HepG2 (cell line): ENCODE results near the gene TFAP2E. TPM values are rescaled to one million over a fixed set of nuclear protein-coding genes. Genes with fewer than 3 reads are reported as not detected.

Source experiments
- BCL6 ChIP-seq: IDR thresholded peaks from 2 replicates; pipeline ENCODE4 v1.6.1; 2016; ENCODE audit warnings: missing genetic modification reagents, missing compliant biosample characterization
- CREM ChIP-seq, 2 experiments: sonication (generic) in 1 of 2; formaldehyde crosslinking in 1 of 2; IDR thresholded peaks; 2 replicates each; pipeline versions ENCODE4 v1.4.0 to v1.6.1; 2016 to 2020; ENCODE audit warnings: antibody characterized with exemption in 1 of 2, mild to moderate bottlenecking in 1 of 2, missing genetic modification reagents in 1 of 2
- ELF3 ChIP-seq: IDR thresholded peaks from 2 replicates; pipeline ENCODE4 v1.6.1; 2016; ENCODE audit warnings: missing genetic modification reagents, missing compliant biosample characterization
- FIP1L1 ChIP-seq: fragments of 200-400 bp; formaldehyde crosslinking; IDR thresholded peaks from 2 replicates; pipeline ENCODE4 v1.6.1; 2018; ENCODE audit warnings: low read depth, mild to moderate bottlenecking, low read length, moderate library complexity, borderline replicate concordance; ENCODE audit not compliant: insufficient read depth
- IRX3 ChIP-seq: sonication (generic); formaldehyde crosslinking; IDR thresholded peaks from 2 replicates; pipeline ENCODE4 v1.8.1; 2023; ENCODE audit warnings: mild to moderate bottlenecking, low read depth, missing genetic modification reagents, borderline replicate concordance
- KAT8 ChIP-seq: IDR thresholded peaks from 2 replicates; pipeline ENCODE4 v1.6.1; 2016; ENCODE audit warnings: missing genetic modification reagents, missing compliant biosample characterization
- MBNL3 ChIP-seq: fragments of 250-450 bp; sonication (Bioruptor Pico); conservative IDR thresholded peaks from 2 replicates; pipeline ENCODE4 v1.8.0; 2022; ENCODE audit warnings: mild to moderate bottlenecking, inconsistent platforms
- NFKB2 ChIP-seq: sonication (generic); formaldehyde crosslinking; IDR thresholded peaks from 2 replicates; pipeline ENCODE4 v1.4.0; 2020; ENCODE audit warnings: missing genetic modification reagents, borderline replicate concordance
- SAP130 ChIP-seq: IDR thresholded peaks from 2 replicates; pipeline ENCODE4 v1.6.1; 2016; ENCODE audit warnings: low read depth
- SP4 ChIP-seq: sonication (generic); formaldehyde crosslinking; IDR thresholded peaks from 2 replicates; pipeline ENCODE4 v1.8.1; 2023; ENCODE audit warnings: mild to moderate bottlenecking, missing genetic modification reagents
- STAT5B ChIP-seq: sonication (generic); formaldehyde crosslinking; IDR thresholded peaks from 2 replicates; pipeline ENCODE4 v1.4.0; 2020; ENCODE audit warnings: missing genetic modification reagents
- TMF1 ChIP-seq: sonication (generic); formaldehyde crosslinking; IDR thresholded peaks from 2 replicates; pipeline ENCODE4 v1.8.1; 2022; ENCODE audit warnings: low read depth, missing genetic modification reagents
- TOPORS ChIP-seq: sonication (generic); formaldehyde crosslinking; IDR thresholded peaks from 2 replicates; pipeline ENCODE4 v1.8.0; 2023; ENCODE audit warnings: mild to moderate bottlenecking, missing genetic modification reagents
- ZNF678 ChIP-seq: sonication (generic); formaldehyde crosslinking; IDR thresholded peaks from 2 replicates; pipeline ENCODE4 v1.4.0; 2020; ENCODE audit warnings: mild to moderate bottlenecking, missing genetic modification reagents
- ZZZ3 ChIP-seq: sonication (generic); formaldehyde crosslinking; IDR thresholded peaks from 2 replicates; pipeline ENCODE4 v1.4.0; 2020; ENCODE audit warnings: missing genetic modification reagents, mild to moderate bottlenecking, borderline replicate concordance
- polyA plus RNA-seq, 8 experiments: library from polyadenylated mRNA; depleted of rRNA in 3 of 8; stranded (reverse) in 7 of 8; unstranded in 1 of 8; fragments of >200 nt; fragmentation: Illumina TruSeq in 4 of 8; extraction: Trizol in 4 of 8; gene quantifications; 2 replicates each; pipeline versions ENCODE4 v1.2.1 to v1.2.3, GENCODE V29; 2011 to 2016; ENCODE audit warnings: low read depth in 4 of 8, missing spikeins in 1 of 8, mixed read lengths in 1 of 8; ENCODE audit not compliant: insufficient read depth in 1 of 8
- total RNA-seq, 5 experiments: library from RNA; depleted of rRNA; stranded (reverse); fragments of >200 nt; fragmentation: Illumina TruSeq; extraction: Trizol; gene quantifications; 2 replicates each; pipeline ENCODE4 v1.2.3, GENCODE V29; 2016; ENCODE audit warnings: low read depth in 1 of 5
- TF ChIP-seq, protein P1 (sequence below): sonication (generic); formaldehyde crosslinking; IDR thresholded peaks from 2 replicates; pipeline ENCODE4 v1.5.1; 2020; ENCODE audit warnings: mild to moderate bottlenecking, missing genetic modification reagents, moderate library complexity
- TF ChIP-seq, protein P2 (sequence below): IDR thresholded peaks from 2 replicates; pipeline ENCODE4 v1.6.1; 2016; ENCODE audit warnings: mild to moderate bottlenecking
- TF ChIP-seq, protein P3 (sequence below): sonication (generic); formaldehyde crosslinking; IDR thresholded peaks from 2 replicates; pipeline ENCODE4 v1.4.0; 2020; ENCODE audit warnings: low read depth, mild to moderate bottlenecking, missing genetic modification reagents
- TF ChIP-seq, protein P4 (sequence below): sonication (generic); formaldehyde crosslinking; IDR thresholded peaks from 2 replicates; pipeline ENCODE4 v1.5.0; 2020; ENCODE audit warnings: missing genetic modification reagents, mild to moderate bottlenecking, borderline replicate concordance
- TF ChIP-seq, protein P5 (sequence below): sonication (generic); formaldehyde crosslinking; IDR thresholded peaks from 2 replicates; pipeline ENCODE4 v1.4.0; 2020; ENCODE audit warnings: missing genetic modification reagents

Gene TFAP2E
- total and polyA plus RNA-seq, 2 of the 13 experiments (the other 11 are each of a cell fraction or from before 2014, with no cell fraction given) = 0.31 to 0.41 TPM

DNA sequence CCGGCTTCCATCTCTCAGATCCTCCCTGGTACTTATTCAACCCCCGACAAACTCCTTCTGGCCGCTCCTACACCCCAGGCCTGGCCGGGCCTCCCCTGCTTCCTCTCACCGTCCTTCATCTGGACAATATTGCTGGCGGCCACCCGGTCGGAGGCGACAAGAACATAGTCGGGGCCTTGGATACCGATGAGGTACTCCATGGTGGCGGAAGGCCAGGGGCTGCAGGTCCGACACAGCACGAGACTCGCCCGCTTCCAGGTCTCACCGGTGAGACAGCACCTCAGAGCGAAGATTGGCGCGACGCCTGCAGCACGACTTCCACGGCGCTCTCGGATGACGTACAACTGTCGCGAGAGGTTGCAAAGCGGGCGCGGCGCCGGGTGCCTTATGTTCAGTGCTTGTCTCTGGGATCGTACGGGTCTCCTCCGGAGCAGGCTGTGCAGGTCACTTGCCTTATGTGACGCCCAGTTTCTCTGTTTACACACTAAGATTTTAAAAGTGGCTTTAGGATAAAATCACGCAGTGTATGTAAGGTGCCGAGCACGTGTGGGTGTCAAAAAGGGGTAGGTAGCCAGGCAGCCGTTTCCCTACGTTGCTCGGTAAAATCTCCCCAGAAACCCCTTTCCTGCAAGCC, 68.2 kb downstream of the TFAP2E start, which contains the start of gene PSMB2 (continued):
- TF ChIP-seq, protein P1, sequence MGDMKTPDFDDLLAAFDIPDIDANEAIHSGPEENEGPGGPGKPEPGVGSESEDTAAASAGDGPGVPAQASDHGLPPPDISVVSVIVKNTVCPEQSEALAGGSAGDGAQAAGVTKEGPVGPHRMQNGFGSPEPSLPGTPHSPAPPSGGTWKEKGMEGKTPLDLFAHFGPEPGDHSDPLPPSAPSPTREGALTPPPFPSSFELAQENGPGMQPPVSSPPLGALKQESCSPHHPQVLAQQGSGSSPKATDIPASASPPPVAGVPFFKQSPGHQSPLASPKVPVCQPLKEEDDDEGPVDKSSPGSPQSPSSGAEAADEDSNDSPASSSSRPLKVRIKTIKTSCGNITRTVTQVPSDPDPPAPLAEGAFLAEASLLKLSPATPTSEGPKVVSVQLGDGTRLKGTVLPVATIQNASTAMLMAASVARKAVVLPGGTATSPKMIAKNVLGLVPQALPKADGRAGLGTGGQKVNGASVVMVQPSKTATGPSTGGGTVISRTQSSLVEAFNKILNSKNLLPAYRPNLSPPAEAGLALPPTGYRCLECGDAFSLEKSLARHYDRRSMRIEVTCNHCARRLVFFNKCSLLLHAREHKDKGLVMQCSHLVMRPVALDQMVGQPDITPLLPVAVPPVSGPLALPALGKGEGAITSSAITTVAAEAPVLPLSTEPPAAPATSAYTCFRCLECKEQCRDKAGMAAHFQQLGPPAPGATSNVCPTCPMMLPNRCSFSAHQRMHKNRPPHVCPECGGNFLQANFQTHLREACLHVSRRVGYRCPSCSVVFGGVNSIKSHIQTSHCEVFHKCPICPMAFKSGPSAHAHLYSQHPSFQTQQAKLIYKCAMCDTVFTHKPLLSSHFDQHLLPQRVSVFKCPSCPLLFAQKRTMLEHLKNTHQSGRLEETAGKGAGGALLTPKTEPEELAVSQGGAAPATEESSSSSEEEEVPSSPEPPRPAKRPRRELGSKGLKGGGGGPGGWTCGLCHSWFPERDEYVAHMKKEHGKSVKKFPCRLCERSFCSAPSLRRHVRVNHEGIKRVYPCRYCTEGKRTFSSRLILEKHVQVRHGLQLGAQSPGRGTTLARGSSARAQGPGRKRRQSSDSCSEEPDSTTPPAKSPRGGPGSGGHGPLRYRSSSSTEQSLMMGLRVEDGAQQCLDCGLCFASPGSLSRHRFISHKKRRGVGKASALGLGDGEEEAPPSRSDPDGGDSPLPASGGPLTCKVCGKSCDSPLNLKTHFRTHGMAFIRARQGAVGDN (CRISPR knock-in tag) = peak; percentile 87
- TF ChIP-seq IRX3 (CRISPR knock-in tag) = peak; percentile 61; the same call in 1 of the 2 replicates
- TF ChIP-seq TMF1 (CRISPR knock-in tag) = no peak
- no peak for TF ChIP-seq MBNL3 (CRISPR knock-in tag)
- peak; percentile 99 for TF ChIP-seq CREM (IDR thresholded peaks at IDR 0.05)
- TF ChIP-seq CREM (CRISPR knock-in tag; IDR thresholded peaks at IDR 0.05) = peak; percentile 89
- 0 out of 2 replicates have a peak, but pooled peaks have one; percentile 49 for TF ChIP-seq FIP1L1
- no peak for TF ChIP-seq STAT5B
- TF ChIP-seq, protein P2, sequence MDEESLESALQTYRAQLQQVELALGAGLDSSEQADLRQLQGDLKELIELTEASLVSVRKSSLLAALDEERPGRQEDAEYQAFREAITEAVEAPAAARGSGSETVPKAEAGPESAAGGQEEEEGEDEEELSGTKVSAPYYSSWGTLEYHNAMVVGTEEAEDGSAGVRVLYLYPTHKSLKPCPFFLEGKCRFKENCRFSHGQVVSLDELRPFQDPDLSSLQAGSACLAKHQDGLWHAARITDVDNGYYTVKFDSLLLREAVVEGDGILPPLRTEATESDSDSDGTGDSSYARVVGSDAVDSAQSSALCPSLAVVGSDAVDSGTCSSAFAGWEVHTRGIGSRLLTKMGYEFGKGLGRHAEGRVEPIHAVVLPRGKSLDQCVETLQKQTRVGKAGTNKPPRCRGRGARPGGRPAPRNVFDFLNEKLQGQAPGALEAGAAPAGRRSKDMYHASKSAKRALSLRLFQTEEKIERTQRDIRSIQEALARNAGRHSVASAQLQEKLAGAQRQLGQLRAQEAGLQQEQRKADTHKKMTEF = peak; percentile 81; the same call in 1 of the 2 replicates
- no peak for TF ChIP-seq TOPORS (CRISPR knock-in tag)
- TF ChIP-seq, protein P3, sequence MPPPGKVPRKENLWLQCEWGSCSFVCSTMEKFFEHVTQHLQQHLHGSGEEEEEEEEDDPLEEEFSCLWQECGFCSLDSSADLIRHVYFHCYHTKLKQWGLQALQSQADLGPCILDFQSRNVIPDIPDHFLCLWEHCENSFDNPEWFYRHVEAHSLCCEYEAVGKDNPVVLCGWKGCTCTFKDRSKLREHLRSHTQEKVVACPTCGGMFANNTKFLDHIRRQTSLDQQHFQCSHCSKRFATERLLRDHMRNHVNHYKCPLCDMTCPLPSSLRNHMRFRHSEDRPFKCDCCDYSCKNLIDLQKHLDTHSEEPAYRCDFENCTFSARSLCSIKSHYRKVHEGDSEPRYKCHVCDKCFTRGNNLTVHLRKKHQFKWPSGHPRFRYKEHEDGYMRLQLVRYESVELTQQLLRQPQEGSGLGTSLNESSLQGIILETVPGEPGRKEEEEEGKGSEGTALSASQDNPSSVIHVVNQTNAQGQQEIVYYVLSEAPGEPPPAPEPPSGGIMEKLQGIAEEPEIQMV (CRISPR knock-in tag) = 0 out of 2 replicates have a peak, but pooled peaks have one; percentile 33
- 0 out of 2 replicates have a peak, but pooled peaks have one; percentile 63 for TF ChIP-seq ZNF678
- TF ChIP-seq SAP130 (CRISPR knock-in tag) = peak; percentile 99
- peak; percentile 96 for TF ChIP-seq KAT8
- peak; percentile 63; the same call in 1 of the 2 replicates for TF ChIP-seq SP4
- peak; percentile 37; the same call in 1 of the 2 replicates for TF ChIP-seq ELF3 (CRISPR knock-in tag)
- peak; percentile 84 for TF ChIP-seq ZZZ3 (CRISPR knock-in tag)
- TF ChIP-seq, protein P4, sequence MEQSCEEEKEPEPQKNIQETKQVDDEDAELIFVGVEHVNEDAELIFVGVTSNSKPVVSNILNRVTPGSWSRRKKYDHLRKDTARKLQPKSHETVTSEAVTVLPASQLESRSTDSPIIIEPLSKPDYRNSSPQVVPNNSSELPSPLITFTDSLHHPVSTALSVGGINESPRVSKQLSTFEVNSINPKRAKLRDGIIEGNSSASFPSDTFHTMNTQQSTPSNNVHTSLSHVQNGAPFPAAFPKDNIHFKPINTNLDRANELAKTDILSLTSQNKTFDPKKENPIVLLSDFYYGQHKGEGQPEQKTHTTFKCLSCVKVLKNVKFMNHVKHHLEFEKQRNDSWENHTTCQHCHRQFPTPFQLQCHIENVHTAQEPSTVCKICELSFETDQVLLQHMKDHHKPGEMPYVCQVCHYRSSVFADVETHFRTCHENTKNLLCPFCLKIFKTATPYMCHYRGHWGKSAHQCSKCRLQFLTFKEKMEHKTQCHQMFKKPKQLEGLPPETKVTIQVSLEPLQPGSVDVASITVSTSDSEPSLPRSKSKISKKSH = peak; percentile 44; the same call in 1 of the 2 replicates
- 0 out of 2 replicates have a peak, but pooled peaks have one; percentile 38 for TF ChIP-seq NFKB2 (CRISPR knock-in tag)
- peak; percentile 43; the same call in 1 of the 2 replicates for TF ChIP-seq BCL6 (CRISPR knock-in tag)
- TF ChIP-seq, protein P5, sequence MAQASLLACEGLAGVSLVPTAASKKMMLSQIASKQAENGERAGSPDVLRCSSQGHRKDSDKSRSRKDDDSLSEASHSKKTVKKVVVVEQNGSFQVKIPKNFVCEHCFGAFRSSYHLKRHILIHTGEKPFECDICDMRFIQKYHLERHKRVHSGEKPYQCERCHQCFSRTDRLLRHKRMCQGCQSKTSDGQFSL (CRISPR knock-in tag) = 0 out of 2 replicates have a peak, but pooled peaks have one; percentile 18
